Upper lobe of left lung (tissue), 4 donors: Measurements from ENCODE around the gene BTRC.

Source experiments
- EP300 ChIP-seq, 4 donors: sonication (generic); formaldehyde crosslinking; IDR thresholded peaks; one replicate each; pipeline ENCODE4 v1.5.1; 2017; ENCODE audit warnings: antibody characterized with exemption in 4 of 4, control low read depth in 2 of 4
- POLR2A ChIP-seq, 4 donors: fragments of 450-650 bp; IDR thresholded peaks; one replicate each; pipeline ENCODE4 v1.5.1; 2016 to 2017; ENCODE audit warnings: antibody characterized with exemption in 4 of 4, mild to moderate bottlenecking in 2 of 4
- POLR2AphosphoS5 ChIP-seq, 2 donors: sonication (generic); formaldehyde crosslinking; IDR thresholded peaks; one replicate each; pipeline ENCODE4 v1.5.1; 2017; ENCODE audit warnings: antibody characterized with exemption in 2 of 2
- TF ChIP-seq, protein P1 (sequence below), 6 experiments: fragments of 450-650 bp in 4 of 6; fragments of 200-600 bp in 2 of 6; sonication (generic) in 2 of 6; IDR thresholded peaks; one replicate each; pipeline ENCODE4 v1.5.1; 2016 to 2019; ENCODE audit warnings: antibody characterized with exemption in 6 of 6

DNA sequence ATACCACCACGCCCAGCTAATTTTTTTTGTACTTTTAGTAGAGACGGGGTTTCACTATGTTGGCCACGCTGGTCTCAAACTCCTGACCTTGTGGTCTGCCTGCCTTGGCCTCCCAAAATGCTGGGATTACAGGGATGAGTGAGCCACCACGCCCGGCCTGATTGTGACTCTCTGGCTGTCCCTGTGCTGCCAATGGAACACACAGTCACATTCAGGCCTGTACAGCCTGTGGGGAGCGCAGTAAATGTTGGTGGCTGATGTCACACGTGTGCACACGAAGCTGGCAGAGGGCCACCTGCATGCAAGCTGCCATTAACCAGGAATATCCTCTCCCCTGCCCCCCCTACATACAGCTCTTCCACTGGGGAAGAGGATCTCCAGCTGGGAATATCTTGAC, 212.0 kb downstream of the BTRC start:
- TF ChIP-seq, protein P1, sequence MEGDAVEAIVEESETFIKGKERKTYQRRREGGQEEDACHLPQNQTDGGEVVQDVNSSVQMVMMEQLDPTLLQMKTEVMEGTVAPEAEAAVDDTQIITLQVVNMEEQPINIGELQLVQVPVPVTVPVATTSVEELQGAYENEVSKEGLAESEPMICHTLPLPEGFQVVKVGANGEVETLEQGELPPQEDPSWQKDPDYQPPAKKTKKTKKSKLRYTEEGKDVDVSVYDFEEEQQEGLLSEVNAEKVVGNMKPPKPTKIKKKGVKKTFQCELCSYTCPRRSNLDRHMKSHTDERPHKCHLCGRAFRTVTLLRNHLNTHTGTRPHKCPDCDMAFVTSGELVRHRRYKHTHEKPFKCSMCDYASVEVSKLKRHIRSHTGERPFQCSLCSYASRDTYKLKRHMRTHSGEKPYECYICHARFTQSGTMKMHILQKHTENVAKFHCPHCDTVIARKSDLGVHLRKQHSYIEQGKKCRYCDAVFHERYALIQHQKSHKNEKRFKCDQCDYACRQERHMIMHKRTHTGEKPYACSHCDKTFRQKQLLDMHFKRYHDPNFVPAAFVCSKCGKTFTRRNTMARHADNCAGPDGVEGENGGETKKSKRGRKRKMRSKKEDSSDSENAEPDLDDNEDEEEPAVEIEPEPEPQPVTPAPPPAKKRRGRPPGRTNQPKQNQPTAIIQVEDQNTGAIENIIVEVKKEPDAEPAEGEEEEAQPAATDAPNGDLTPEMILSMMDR (IDR thresholded peaks at IDR 0.05): no peak
- TF ChIP-seq POLR2A (IDR thresholded peaks at IDR 0.05): no peak
- no peak for TF ChIP-seq POLR2AphosphoS5 (IDR thresholded peaks at IDR 0.05)
- TF ChIP-seq EP300 (IDR thresholded peaks at IDR 0.05): no peak
